ENCODE results near the gene CDRT4. TPM values are rescaled to one million over a fixed set of nuclear protein-coding genes. Genes with fewer than 3 reads are reported as not detected.

CDRT4 gene
- total RNA-seq, 1 donor = 3.3 TPM

- no peak overlapping the region for H2AFZ ChIP-seq (ENCODE audit: low read length)
- H3K79me2 ChIP-seq (ENCODE audit: insufficient read depth, low read length) = no peaks in the 10 kb centered on the region
- H3K4me3 ChIP-seq (ENCODE audit: insufficient read depth, low read length) = no peak overlapping the region
- no peaks in the 10 kb centered on the region for H3K27me3 ChIP-seq (ENCODE audit: insufficient read depth, low read length)
- H3K27ac ChIP-seq (ENCODE audit: low read depth, low read length) = no peak overlapping the region
- peaks cover 14% of the 10 kb centered on the region for H3K4me1 ChIP-seq (ENCODE audit: insufficient read depth, low read length)
- no peaks in the 10 kb centered on the region for H3K9me3 ChIP-seq (ENCODE audit: low read depth, low read length)
- H3K36me3 ChIP-seq (ENCODE audit: insufficient read depth, low read length) = peaks cover 13% of the 10 kb centered on the region
- TF ChIP-seq CTCF (IDR thresholded peaks at IDR 0.05; ENCODE audit: extremely low read depth, low read depth, low read length) = no peak
- no peak for DNase-seq (ENCODE audit: insufficient read length, low spot score, missing footprints)
- no peak overlapping the region for H3K4me2 ChIP-seq (ENCODE audit: insufficient read depth, low read length)
- H4K20me1 ChIP-seq (ENCODE audit: insufficient read depth, low read length) = no peaks in the 10 kb centered on the region
These were observed 27.4 kb upstream of the CDRT4 start for GRCh38 chr17:15494821-15495220.

GRCh38 chr17:15493693-15494035 is 26.2 kb upstream of the CDRT4 start:
- no peak for TF ChIP-seq CTCF (IDR thresholded peaks at IDR 0.05; ENCODE audit: extremely low read depth, low read depth, low read length)
- Histone ChIP-seq H3K27ac (ENCODE audit: low read depth, low read length) (no peak overlapping the region), H3K79me2 (ENCODE audit: insufficient read depth, low read length) (no peaks in the 10 kb centered on the region), H3K4me3 (ENCODE audit: insufficient read depth, low read length) (no peak overlapping the region), H3K9me3 (ENCODE audit: low read depth, low read length) (no peaks in the 10 kb centered on the region), H3K27me3 (ENCODE audit: insufficient read depth, low read length) (no peaks in the 10 kb centered on the region), H3K4me2 (ENCODE audit: insufficient read depth, low read length) (no peak overlapping the region), H3K36me3 (ENCODE audit: insufficient read depth, low read length) (peaks cover 10% of the 10 kb centered on the region), H4K20me1 (ENCODE audit: insufficient read depth, low read length) (no peaks in the 10 kb centered on the region), H2AFZ (ENCODE audit: low read length) (no peak overlapping the region), H3K4me1 (ENCODE audit: insufficient read depth, low read length) (peaks cover 14% of the 10 kb centered on the region)
- no peak for DNase-seq (ENCODE audit: insufficient read length, low spot score, missing footprints)

- no peak overlapping the region for H2AFZ ChIP-seq (ENCODE audit: low read length)
- H3K4me3 ChIP-seq (ENCODE audit: insufficient read depth, low read length) = no peak overlapping the region
- H3K36me3 ChIP-seq (ENCODE audit: insufficient read depth, low read length) = peaks cover 6% of the 10 kb centered on the region
- no peaks in the 10 kb centered on the region for H4K20me1 ChIP-seq (ENCODE audit: insufficient read depth, low read length)
- H3K27me3 ChIP-seq (ENCODE audit: insufficient read depth, low read length) = no peaks in the 10 kb centered on the region
- TF ChIP-seq CTCF (IDR thresholded peaks at IDR 0.05; ENCODE audit: extremely low read depth, low read depth, low read length) = no peak
- H3K9me3 ChIP-seq (ENCODE audit: low read depth, low read length) = no peaks in the 10 kb centered on the region
- no peak overlapping the region for H3K4me2 ChIP-seq (ENCODE audit: insufficient read depth, low read length)
- H3K4me1 ChIP-seq (ENCODE audit: insufficient read depth, low read length) = peaks cover 14% of the 10 kb centered on the region
- DNase-seq (ENCODE audit: insufficient read length, low spot score, missing footprints) = no peak
- H3K79me2 ChIP-seq (ENCODE audit: insufficient read depth, low read length) = no peaks in the 10 kb centered on the region
- H3K27ac ChIP-seq (ENCODE audit: low read depth, low read length) = no peak overlapping the region
These were observed 25.6 kb upstream of the CDRT4 start for GRCh38 chr17:15492791-15493692.

GRCh38 chr17:15492186-15492585 is 24.8 kb upstream of the CDRT4 start:
- Histone ChIP-seq H3K36me3 (ENCODE audit: insufficient read depth, low read length) (peaks cover 6% of the 10 kb centered on the region), H3K27me3 (ENCODE audit: insufficient read depth, low read length) (no peaks in the 10 kb centered on the region), H3K79me2 (ENCODE audit: insufficient read depth, low read length) (no peaks in the 10 kb centered on the region), H3K27ac (ENCODE audit: low read depth, low read length) (no peak overlapping the region), H3K9me3 (ENCODE audit: low read depth, low read length) (no peaks in the 10 kb centered on the region), H3K4me2 (ENCODE audit: insufficient read depth, low read length) (no peak overlapping the region), H3K4me3 (ENCODE audit: insufficient read depth, low read length) (no peak overlapping the region), H2AFZ (ENCODE audit: low read length) (no peak overlapping the region), H4K20me1 (ENCODE audit: insufficient read depth, low read length) (no peaks in the 10 kb centered on the region), H3K4me1 (ENCODE audit: insufficient read depth, low read length) (peaks cover 14% of the 10 kb centered on the region)
- no peak for TF ChIP-seq CTCF (IDR thresholded peaks at IDR 0.05; ENCODE audit: extremely low read depth, low read depth, low read length)
- no peak for DNase-seq (ENCODE audit: insufficient read length, low spot score, missing footprints)

Data from osteoblast (primary cell).